Measurements from ENCODE around the gene SLC39A11.

GRCh38 chr17:73093286-73093685 is 798 bp upstream of the SLC39A11 start:
- no peak for TF ChIP-seq ELF1 (IDR thresholded peaks at IDR 0.05; ENCODE audit: borderline replicate concordance, low read depth)
- no peak for TF ChIP-seq SRF (IDR thresholded peaks at IDR 0.05; ENCODE audit: low read depth)
- no peak for TF ChIP-seq CTCF (IDR thresholded peaks at IDR 0.05 in 2 of 3, conservative IDR thresholded peaks at IDR 0.05 in 1 of 3; ENCODE audit: borderline replicate concordance in 1 of 3, insufficient read depth in 1 of 3, low read depth in 2 of 3, low read length in 2 of 3)
- no peak for TF ChIP-seq POLR2A (IDR thresholded peaks at IDR 0.05; ENCODE audit: borderline replicate concordance, extremely low read depth, insufficient read depth, insufficient read length)
- no peak for TF ChIP-seq REST (IDR thresholded peaks at IDR 0.05; ENCODE audit: low read depth)
- no peak for TF ChIP-seq FOSL1 (IDR thresholded peaks at IDR 0.05; ENCODE audit: low read depth)
- TF ChIP-seq TCF7L2 (IDR thresholded peaks at IDR 0.05; ENCODE audit: borderline replicate concordance, extremely low read depth, insufficient read depth, insufficient read length) = no peak
- no peak for TF ChIP-seq ZFX (IDR thresholded peaks at IDR 0.05)
- TF ChIP-seq MAX (IDR thresholded peaks at IDR 0.05) = no peak
